Neutrophil (primary cell): ENCODE data around the gene SPDEF.

ENCODE experiments used
- H3K27ac ChIP-seq: fragments of 200-600 bp; sonication (generic); 2 replicates; pipeline ENCODE4 v1.5.1; 2016; ENCODE audit warnings: mild to moderate bottlenecking, moderate library complexity
- H3K27me3 ChIP-seq: fragments of 200-600 bp; sonication (generic); 2 replicates; pipeline ENCODE4 v1.6.0; 2016; ENCODE audit warnings: mild to moderate bottlenecking
- H3K36me3 ChIP-seq: fragments of 200-600 bp; sonication (generic); 2 replicates; pipeline ENCODE4 v1.5.1; 2017
- H3K4me1 ChIP-seq, 2 experiments: fragments of 200-600 bp in 1 of 2; sonication (generic) in 1 of 2; 1 replicate in 1 of 2; 2 replicates in 1 of 2; pipeline versions ENCODE4 v1.5.1 to v1.6.1; 2013 to 2016; ENCODE audit warnings: low read depth in 1 of 2, low read length in 1 of 2, mild to moderate bottlenecking in 1 of 2, moderate library complexity in 1 of 2; ENCODE audit not compliant: control insufficient read depth in 1 of 2, insufficient read depth in 1 of 2
- H3K4me3 ChIP-seq, 2 experiments: fragments of 200-600 bp in 1 of 2; sonication (generic) in 1 of 2; 1 replicate in 1 of 2; 2 replicates in 1 of 2; pipeline ENCODE4 v1.5.1; 2013 to 2016; ENCODE audit warnings: low read depth in 1 of 2, low read length in 1 of 2, mild to moderate bottlenecking in 1 of 2, moderate library complexity in 1 of 2
- H3K9me3 ChIP-seq: fragments of 200-600 bp; sonication (generic); 2 replicates; pipeline ENCODE4 v1.5.1; 2016
- CTCF ChIP-seq: fragments of 200-600 bp; sonication (generic); IDR thresholded peaks from 2 replicates; pipeline ENCODE4 v1.5.1; 2016; ENCODE audit warnings: antibody characterized with exemption

Gene SPDEF

GRCh38 chr6:34509782-34510181, 46.3 kb downstream of the SPDEF start:
- no peaks in the 10 kb centered on the region for H3K36me3 ChIP-seq
- no peaks in the 10 kb centered on the region for H3K9me3 ChIP-seq
- no peaks in the 10 kb centered on the region for H3K4me1 ChIP-seq
- peaks cover 32% of the 10 kb centered on the region for H3K27me3 ChIP-seq
- H3K27ac ChIP-seq, result no peak overlapping the region
- no peak for TF ChIP-seq CTCF
- no peak overlapping the region for H3K4me3 ChIP-seq

- H3K27me3 ChIP-seq, result peaks cover 19% of the 10 kb centered on the region
- H3K36me3 ChIP-seq, result no peaks in the 10 kb centered on the region
- no peak overlapping the region for H3K27ac ChIP-seq
- H3K4me3 ChIP-seq, result no peak overlapping the region
- no peak for TF ChIP-seq CTCF
- H3K4me1 ChIP-seq, result no peaks in the 10 kb centered on the region
- no peaks in the 10 kb centered on the region for H3K9me3 ChIP-seq
Observed at GRCh38 chr6:34508425-34508824, 47.7 kb downstream of the SPDEF start.

GRCh38 chr6:34506718-34507117, 49.4 kb downstream of the SPDEF start:
- no peak for TF ChIP-seq CTCF
- Histone ChIP-seq H3K4me3 (no peak overlapping the region), H3K9me3 (no peaks in the 10 kb centered on the region), H3K27me3 (peaks cover 12% of the 10 kb centered on the region), H3K27ac (no peak overlapping the region), H3K4me1 (no peaks in the 10 kb centered on the region), H3K36me3 (no peaks in the 10 kb centered on the region)

- Histone ChIP-seq H3K27ac (no peak overlapping the region), H3K36me3 (no peaks in the 10 kb centered on the region), H3K9me3 (no peaks in the 10 kb centered on the region), H3K4me3 (no peak overlapping the region), H3K4me1 (no peaks in the 10 kb centered on the region), H3K27me3 (no peaks in the 10 kb centered on the region)
- TF ChIP-seq CTCF, result no peak
Observed at GRCh38 chr6:34497411-34497810, 58.7 kb downstream of the SPDEF start.

GRCh38 chr6:34496103-34496685, 59.9 kb downstream of the SPDEF start:
- Histone ChIP-seq H3K4me3 (no peak overlapping the region), H3K27ac (no peak overlapping the region), H3K4me1 (no peaks in the 10 kb centered on the region), H3K36me3 (no peaks in the 10 kb centered on the region), H3K27me3 (no peaks in the 10 kb centered on the region), H3K9me3 (no peaks in the 10 kb centered on the region)
- TF ChIP-seq CTCF, result no peak

GRCh38 chr6:34494973-34495372, 61.2 kb downstream of the SPDEF start:
- Histone ChIP-seq H3K4me3 (no peak overlapping the region), H3K27ac (no peak overlapping the region), H3K4me1 (no peaks in the 10 kb centered on the region), H3K36me3 (no peaks in the 10 kb centered on the region), H3K9me3 (no peaks in the 10 kb centered on the region), H3K27me3 (no peaks in the 10 kb centered on the region)
- TF ChIP-seq CTCF, result no peak
